OCI-LY3 (cell line): ENCODE data around the gene KLHL15.

Experiments
- EZH2phosphoT487 ChIP-seq: fragments of 200-600 bp; shearing (Covaris generic); IDR thresholded peaks from 2 replicates; pipeline ENCODE4 v1.6.1; 2018; ENCODE audit warnings: antibody characterized with exemption, mixed run types, low read depth
- TF ChIP-seq, protein P1 (sequence below): fragments of 200-600, 300-600 bp; sonication (generic); IDR thresholded peaks from 2 replicates; pipeline ENCODE4 v1.5.1; 2014; ENCODE audit warnings: antibody characterized with exemption, low read length, low read depth

GRCh38 chrX:23964191-23964590, 62.8 kb downstream of the KLHL15 start:
- TF ChIP-seq, protein P1, sequence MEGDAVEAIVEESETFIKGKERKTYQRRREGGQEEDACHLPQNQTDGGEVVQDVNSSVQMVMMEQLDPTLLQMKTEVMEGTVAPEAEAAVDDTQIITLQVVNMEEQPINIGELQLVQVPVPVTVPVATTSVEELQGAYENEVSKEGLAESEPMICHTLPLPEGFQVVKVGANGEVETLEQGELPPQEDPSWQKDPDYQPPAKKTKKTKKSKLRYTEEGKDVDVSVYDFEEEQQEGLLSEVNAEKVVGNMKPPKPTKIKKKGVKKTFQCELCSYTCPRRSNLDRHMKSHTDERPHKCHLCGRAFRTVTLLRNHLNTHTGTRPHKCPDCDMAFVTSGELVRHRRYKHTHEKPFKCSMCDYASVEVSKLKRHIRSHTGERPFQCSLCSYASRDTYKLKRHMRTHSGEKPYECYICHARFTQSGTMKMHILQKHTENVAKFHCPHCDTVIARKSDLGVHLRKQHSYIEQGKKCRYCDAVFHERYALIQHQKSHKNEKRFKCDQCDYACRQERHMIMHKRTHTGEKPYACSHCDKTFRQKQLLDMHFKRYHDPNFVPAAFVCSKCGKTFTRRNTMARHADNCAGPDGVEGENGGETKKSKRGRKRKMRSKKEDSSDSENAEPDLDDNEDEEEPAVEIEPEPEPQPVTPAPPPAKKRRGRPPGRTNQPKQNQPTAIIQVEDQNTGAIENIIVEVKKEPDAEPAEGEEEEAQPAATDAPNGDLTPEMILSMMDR = no peak
- no peak for TF ChIP-seq EZH2phosphoT487
